Neural cell (in vitro differentiated cells): Measurements from ENCODE around the gene MLPH. TPM values are rescaled to one million over a fixed set of nuclear protein-coding genes. Genes with fewer than 3 reads are reported as not detected.

Experiments used
- H2AFZ ChIP-seq: fragments of 200-600, 300-800 bp; sonication (generic), shearing (Covaris generic); 2 replicates; pipeline ENCODE4 v1.6.0; 2014; ENCODE audit warnings: low read depth, mild to moderate bottlenecking, antibody characterized with exemption, low read length, moderate library complexity
- H3F3A ChIP-seq: fragments of 200-600 bp; shearing (Covaris generic); 2 replicates; pipeline ENCODE4 v1.6.1; 2016; ENCODE audit warnings: mild to moderate bottlenecking, moderate library complexity, mixed read lengths, antibody characterized with exemption, low read length; ENCODE audit not compliant: insufficient read depth, poor library complexity, severe bottlenecking
- H3K27ac ChIP-seq: fragments of 200-600, 300-800 bp; sonication (generic), shearing (Covaris generic); 2 replicates; pipeline ENCODE4 v1.5.1; 2014; ENCODE audit warnings: mild to moderate bottlenecking, low read length, moderate library complexity
- H3K27me3 ChIP-seq: fragments of 300-800, 200-600 bp; sonication (generic), shearing (Covaris generic); 2 replicates; pipeline ENCODE4 v1.6.0; 2014; ENCODE audit warnings: mild to moderate bottlenecking, low read depth, low read length, moderate library complexity; ENCODE audit not compliant: insufficient read depth
- H3K36me3 ChIP-seq: fragments of 300-800, 200-600 bp; sonication (generic), shearing (Covaris generic); 2 replicates; pipeline ENCODE4 v1.5.1; 2014; ENCODE audit warnings: mild to moderate bottlenecking, antibody characterized with exemption, low read length, moderate library complexity; ENCODE audit not compliant: insufficient read depth
- H3K4me2 ChIP-seq: fragments of 300-800, 200-600 bp; sonication (generic), shearing (Covaris generic); 2 replicates; pipeline ENCODE4 v1.6.0; 2014; ENCODE audit warnings: mild to moderate bottlenecking, low read length
- H3K4me3 ChIP-seq: fragments of 300-800, 200-600 bp; sonication (generic), shearing (Covaris generic); 2 replicates; pipeline ENCODE4 v1.5.1; 2014; ENCODE audit warnings: mild to moderate bottlenecking, low read length, moderate library complexity
- H3K79me2 ChIP-seq: fragments of 200-600 bp; shearing (Covaris generic); replicated peaks from 2 replicates; pipeline ENCODE4 v1.6.0; 2014; ENCODE audit warnings: mild to moderate bottlenecking, low read length, moderate library complexity; ENCODE audit not compliant: insufficient read depth
- H3K9ac ChIP-seq: fragments of 300-800, 200-600 bp; sonication (generic), shearing (Covaris generic); 2 replicates; pipeline ENCODE4 v1.6.1; 2016; ENCODE audit warnings: mild to moderate bottlenecking, low read length, mixed read lengths
- H3K9me2 ChIP-seq: fragments of 200-600 bp; shearing (Covaris generic); 2 replicates; pipeline ENCODE4 v1.6.1; 2016; ENCODE audit warnings: mild to moderate bottlenecking, low read length, mixed read lengths; ENCODE audit not compliant: insufficient read depth
- H3K9me3 ChIP-seq: fragments of 200-600, 300-800 bp; sonication (generic), shearing (Covaris generic); 2 replicates; pipeline ENCODE4 v1.6.1; 2016; ENCODE audit warnings: mild to moderate bottlenecking, mixed run types, low read length, moderate library complexity, mixed read lengths
- H4K20me1 ChIP-seq: fragments of 200-600 bp; shearing (Covaris generic); 2 replicates; pipeline ENCODE4 v1.6.1; 2016; ENCODE audit warnings: mild to moderate bottlenecking, mixed run types; ENCODE audit not compliant: insufficient read depth
- EP300 ChIP-seq: fragments of 450-650 bp; conservative IDR thresholded peaks from 2 replicates; pipeline ENCODE4 v1.6.1; 2014; ENCODE audit warnings: antibody characterized with exemption, mild to moderate bottlenecking, moderate library complexity; ENCODE audit not compliant: poor library complexity, severe bottlenecking
- EZH2 ChIP-seq: fragments of 200-600, 300-800 bp; shearing (Covaris generic), sonication (generic); IDR thresholded peaks from 2 replicates; pipeline ENCODE4 v1.6.1; 2014; ENCODE audit warnings: antibody characterized with exemption, low read length, borderline replicate concordance, mild to moderate bottlenecking; ENCODE audit not compliant: insufficient read depth, poor library complexity, severe bottlenecking
- MXI1 ChIP-seq: fragments of 450-650 bp; conservative IDR thresholded peaks from 2 replicates; pipeline ENCODE4 v1.6.1; 2014; ENCODE audit warnings: antibody characterized with exemption, mild to moderate bottlenecking; ENCODE audit not compliant: poor library complexity, severe bottlenecking
- POLR2AphosphoS5 ChIP-seq: IDR thresholded peaks from 2 replicates; pipeline ENCODE4 v1.6.1; 2012
- RAD21 ChIP-seq: fragments of 450-650 bp; conservative IDR thresholded peaks from 2 replicates; pipeline ENCODE4 v1.6.1; 2014; ENCODE audit warnings: antibody characterized with exemption, mild to moderate bottlenecking, moderate library complexity
- SMC3 ChIP-seq: fragments of 450-650 bp; conservative IDR thresholded peaks from 2 replicates; pipeline ENCODE4 v1.6.1; 2014; ENCODE audit warnings: antibody characterized with exemption, mild to moderate bottlenecking, moderate library complexity; ENCODE audit not compliant: poor library complexity
- TAF1 ChIP-seq: IDR thresholded peaks from 2 replicates; pipeline ENCODE4 v1.6.1; 2012; ENCODE audit warnings: low read depth
- polyA plus RNA-seq: library from polyadenylated mRNA; depleted of rRNA; stranded (reverse); fragments of >200 nt; gene quantifications from 2 replicates; pipeline ENCODE4 v1.2.3, GENCODE V29; 2014
- TF ChIP-seq, protein P1 (sequence below): fragments of 450-650 bp; IDR thresholded peaks from 2 replicates; pipeline ENCODE4 v1.5.1; 2014; ENCODE audit warnings: antibody characterized with exemption, mild to moderate bottlenecking, moderate library complexity; ENCODE audit not compliant: poor library complexity, severe bottlenecking
- TF ChIP-seq, protein P2 (sequence below): IDR thresholded peaks from 2 replicates; pipeline ENCODE4 v1.6.1; 2012; ENCODE audit warnings: borderline replicate concordance

MLPH gene
- polyA plus RNA-seq, 1 donor from 2014 or later, result not detected

DNA sequence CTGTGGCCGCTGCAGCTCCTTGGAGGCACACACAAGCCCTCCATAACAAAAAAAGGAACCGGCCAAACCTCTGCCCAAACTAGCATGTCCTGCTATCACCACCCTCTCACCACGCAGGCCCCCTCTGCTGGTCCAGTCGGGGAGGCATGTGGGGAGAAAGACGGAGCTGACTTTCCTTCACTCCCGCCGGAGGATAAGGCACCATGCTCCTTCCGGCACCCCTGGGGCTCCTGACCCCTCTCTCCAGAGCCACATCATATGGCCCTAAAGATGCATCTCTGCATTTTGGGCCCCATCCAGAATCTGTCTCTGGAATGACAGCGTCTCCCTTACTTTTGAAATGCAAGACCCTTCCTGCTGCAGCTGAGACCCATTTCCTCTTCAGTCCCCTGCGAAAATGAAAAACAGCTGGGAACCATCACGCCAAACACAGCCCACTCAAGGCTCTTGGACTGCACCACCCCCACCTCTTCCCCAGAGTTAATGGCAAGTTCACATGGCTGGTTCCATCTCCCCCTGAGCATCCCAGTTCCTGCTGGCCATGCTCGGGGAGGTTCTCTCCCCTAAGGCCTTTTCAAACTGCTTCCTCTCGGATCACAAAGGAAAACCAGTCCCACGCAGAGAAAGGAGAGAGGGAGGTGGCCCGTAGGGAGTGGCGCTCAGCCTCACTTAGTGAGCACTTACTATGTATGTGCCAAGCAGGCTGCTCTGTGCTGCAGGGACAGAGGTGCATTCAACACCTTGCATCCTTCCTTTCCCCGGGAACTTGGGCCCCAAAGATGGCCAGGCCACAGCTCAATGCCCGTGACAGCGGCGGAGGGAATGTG lies 35.2 kb upstream of the MLPH start:
- Histone ChIP-seq H3K9ac (no peak overlapping the region), H3K27ac (no peak overlapping the region), H3F3A (no peaks in the 10 kb centered on the region), H4K20me1 (no peaks in the 10 kb centered on the region), H3K9me2 (no peaks in the 10 kb centered on the region), H3K4me2 (no peak overlapping the region), H3K36me3 (no peaks in the 10 kb centered on the region), H3K9me3 (no peaks in the 10 kb centered on the region), H3K27me3 (no peaks in the 10 kb centered on the region), H3K79me2 (no peaks in the 10 kb centered on the region), H3K4me3 (no peak overlapping the region), H2AFZ (no peak overlapping the region)
- TF ChIP-seq EP300, result no peak
- TF ChIP-seq, protein P1, sequence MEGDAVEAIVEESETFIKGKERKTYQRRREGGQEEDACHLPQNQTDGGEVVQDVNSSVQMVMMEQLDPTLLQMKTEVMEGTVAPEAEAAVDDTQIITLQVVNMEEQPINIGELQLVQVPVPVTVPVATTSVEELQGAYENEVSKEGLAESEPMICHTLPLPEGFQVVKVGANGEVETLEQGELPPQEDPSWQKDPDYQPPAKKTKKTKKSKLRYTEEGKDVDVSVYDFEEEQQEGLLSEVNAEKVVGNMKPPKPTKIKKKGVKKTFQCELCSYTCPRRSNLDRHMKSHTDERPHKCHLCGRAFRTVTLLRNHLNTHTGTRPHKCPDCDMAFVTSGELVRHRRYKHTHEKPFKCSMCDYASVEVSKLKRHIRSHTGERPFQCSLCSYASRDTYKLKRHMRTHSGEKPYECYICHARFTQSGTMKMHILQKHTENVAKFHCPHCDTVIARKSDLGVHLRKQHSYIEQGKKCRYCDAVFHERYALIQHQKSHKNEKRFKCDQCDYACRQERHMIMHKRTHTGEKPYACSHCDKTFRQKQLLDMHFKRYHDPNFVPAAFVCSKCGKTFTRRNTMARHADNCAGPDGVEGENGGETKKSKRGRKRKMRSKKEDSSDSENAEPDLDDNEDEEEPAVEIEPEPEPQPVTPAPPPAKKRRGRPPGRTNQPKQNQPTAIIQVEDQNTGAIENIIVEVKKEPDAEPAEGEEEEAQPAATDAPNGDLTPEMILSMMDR, result no peak
- no peak for TF ChIP-seq POLR2AphosphoS5
- TF ChIP-seq SMC3, result no peak
- no peak for TF ChIP-seq TAF1
- TF ChIP-seq, protein P2, sequence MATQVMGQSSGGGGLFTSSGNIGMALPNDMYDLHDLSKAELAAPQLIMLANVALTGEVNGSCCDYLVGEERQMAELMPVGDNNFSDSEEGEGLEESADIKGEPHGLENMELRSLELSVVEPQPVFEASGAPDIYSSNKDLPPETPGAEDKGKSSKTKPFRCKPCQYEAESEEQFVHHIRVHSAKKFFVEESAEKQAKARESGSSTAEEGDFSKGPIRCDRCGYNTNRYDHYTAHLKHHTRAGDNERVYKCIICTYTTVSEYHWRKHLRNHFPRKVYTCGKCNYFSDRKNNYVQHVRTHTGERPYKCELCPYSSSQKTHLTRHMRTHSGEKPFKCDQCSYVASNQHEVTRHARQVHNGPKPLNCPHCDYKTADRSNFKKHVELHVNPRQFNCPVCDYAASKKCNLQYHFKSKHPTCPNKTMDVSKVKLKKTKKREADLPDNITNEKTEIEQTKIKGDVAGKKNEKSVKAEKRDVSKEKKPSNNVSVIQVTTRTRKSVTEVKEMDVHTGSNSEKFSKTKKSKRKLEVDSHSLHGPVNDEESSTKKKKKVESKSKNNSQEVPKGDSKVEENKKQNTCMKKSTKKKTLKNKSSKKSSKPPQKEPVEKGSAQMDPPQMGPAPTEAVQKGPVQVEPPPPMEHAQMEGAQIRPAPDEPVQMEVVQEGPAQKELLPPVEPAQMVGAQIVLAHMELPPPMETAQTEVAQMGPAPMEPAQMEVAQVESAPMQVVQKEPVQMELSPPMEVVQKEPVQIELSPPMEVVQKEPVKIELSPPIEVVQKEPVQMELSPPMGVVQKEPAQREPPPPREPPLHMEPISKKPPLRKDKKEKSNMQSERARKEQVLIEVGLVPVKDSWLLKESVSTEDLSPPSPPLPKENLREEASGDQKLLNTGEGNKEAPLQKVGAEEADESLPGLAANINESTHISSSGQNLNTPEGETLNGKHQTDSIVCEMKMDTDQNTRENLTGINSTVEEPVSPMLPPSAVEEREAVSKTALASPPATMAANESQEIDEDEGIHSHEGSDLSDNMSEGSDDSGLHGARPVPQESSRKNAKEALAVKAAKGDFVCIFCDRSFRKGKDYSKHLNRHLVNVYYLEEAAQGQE, result no peak
- no peak for TF ChIP-seq RAD21
- TF ChIP-seq MXI1, result no peak
- no peak for TF ChIP-seq EZH2

DNA sequence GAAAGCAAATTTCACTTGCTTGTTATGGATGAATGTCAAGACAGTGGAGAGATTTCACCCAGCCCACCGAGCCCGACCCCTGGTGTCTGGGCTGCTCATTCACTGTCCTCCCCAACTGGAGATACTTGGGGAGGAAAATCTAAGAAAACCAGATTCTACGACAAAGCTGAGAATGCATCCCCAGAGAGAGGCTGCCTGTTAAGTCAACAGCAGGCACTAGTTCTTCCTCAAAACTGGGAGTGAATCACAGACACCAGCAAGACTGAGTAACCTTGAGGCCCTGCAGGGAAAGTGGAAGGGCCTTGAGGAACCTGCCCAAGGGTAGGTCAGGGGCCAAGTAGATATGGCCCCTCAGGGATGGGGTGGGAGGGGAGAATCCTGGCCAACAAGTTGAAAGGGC lies 34.2 kb upstream of the MLPH start:
- H3K27me3 ChIP-seq, result no peaks in the 10 kb centered on the region
- no peaks in the 10 kb centered on the region for H3F3A ChIP-seq
- H3K4me3 ChIP-seq, result no peak overlapping the region
- H2AFZ ChIP-seq, result no peak overlapping the region
- TF ChIP-seq EZH2, result no peak
- no peaks in the 10 kb centered on the region for H3K9me3 ChIP-seq
- no peak overlapping the region for H3K27ac ChIP-seq
- no peak overlapping the region for H3K9ac ChIP-seq
- H4K20me1 ChIP-seq, result no peaks in the 10 kb centered on the region
- H3K4me2 ChIP-seq, result no peak overlapping the region
- no peaks in the 10 kb centered on the region for H3K36me3 ChIP-seq
- no peaks in the 10 kb centered on the region for H3K79me2 ChIP-seq
- H3K9me2 ChIP-seq, result no peaks in the 10 kb centered on the region
